ENCODE results near the gene MST1.

DNA sequence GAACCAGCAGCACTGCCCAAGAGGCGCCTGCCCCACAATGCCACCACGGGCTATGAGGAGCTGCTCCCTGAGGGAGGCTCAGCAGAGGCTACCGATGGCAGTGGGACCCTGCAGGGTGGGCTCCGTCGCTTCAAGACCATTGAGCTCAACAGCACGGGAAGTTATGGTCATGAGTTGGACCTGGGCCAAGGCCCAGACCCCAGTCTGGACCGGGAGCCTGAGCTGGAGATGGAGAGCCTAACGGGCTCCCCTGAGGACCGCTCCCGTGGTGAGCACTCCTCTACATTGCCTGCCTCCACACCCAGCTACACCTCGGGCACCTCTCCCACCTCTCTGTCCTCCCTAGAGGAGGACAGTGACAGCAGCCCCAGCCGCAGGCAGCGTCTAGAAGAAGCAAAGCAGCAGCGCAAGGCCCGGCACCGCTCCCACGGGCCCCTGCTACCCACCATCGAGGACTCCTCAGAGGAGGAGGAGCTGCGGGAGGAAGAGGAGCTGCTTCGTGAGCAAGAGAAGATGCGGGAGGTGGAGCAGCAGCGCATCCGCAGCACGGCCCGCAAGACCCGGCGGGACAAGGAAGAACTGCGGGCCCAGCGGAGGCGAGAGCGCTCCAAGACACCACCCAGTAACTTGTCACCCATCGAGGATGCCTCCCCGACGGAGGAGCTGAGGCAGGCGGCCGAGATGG, 36.9 kb downstream of the MST1 start:
- TF ChIP-seq, protein P1, sequence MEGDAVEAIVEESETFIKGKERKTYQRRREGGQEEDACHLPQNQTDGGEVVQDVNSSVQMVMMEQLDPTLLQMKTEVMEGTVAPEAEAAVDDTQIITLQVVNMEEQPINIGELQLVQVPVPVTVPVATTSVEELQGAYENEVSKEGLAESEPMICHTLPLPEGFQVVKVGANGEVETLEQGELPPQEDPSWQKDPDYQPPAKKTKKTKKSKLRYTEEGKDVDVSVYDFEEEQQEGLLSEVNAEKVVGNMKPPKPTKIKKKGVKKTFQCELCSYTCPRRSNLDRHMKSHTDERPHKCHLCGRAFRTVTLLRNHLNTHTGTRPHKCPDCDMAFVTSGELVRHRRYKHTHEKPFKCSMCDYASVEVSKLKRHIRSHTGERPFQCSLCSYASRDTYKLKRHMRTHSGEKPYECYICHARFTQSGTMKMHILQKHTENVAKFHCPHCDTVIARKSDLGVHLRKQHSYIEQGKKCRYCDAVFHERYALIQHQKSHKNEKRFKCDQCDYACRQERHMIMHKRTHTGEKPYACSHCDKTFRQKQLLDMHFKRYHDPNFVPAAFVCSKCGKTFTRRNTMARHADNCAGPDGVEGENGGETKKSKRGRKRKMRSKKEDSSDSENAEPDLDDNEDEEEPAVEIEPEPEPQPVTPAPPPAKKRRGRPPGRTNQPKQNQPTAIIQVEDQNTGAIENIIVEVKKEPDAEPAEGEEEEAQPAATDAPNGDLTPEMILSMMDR (IDR thresholded peaks at IDR 0.05), result no peak
- TF ChIP-seq POLR2A (IDR thresholded peaks at IDR 0.05), result no peak

Data from suprapubic skin (tissue), 3 donors.